Stimulated activated CD4-positive, alpha-beta T cell treated with anti-CD3 and anti-CD28 coated beads, Interleukin-4, amount 100 ng/mL, for 48 hours (primary cell): ENCODE results near the gene BLZF1.
"Not testable (repeated sequence)": the region's sequence is repeated elsewhere in the genome, so short reads cannot be mapped to it uniquely, and the experiment has no call there.

Source experiments
- DNase-seq, 2 donors: peaks; one replicate each; pipeline ENCODE4 v3.0.0-alpha.2; 2020; ENCODE audit warnings: low read depth in 2 of 2

BLZF1 gene

GRCh38 chr1:169360415-169360814 lies 7.6 kb upstream of the BLZF1 start:
- DNase-seq: no peak

GRCh38 chr1:169361281-169361680 lies 6.7 kb upstream of the BLZF1 start:
- no peak for DNase-seq

- no peak for DNase-seq
Observed at GRCh38 chr1:169363046-169363730, 4.8 kb upstream of the BLZF1 start.

- DNase-seq: no peak
Observed at GRCh38 chr1:169364948-169365347, 3.0 kb upstream of the BLZF1 start.

GRCh38 chr1:169367096-169367685 lies 804 bp upstream of the BLZF1 start:
- no peak for DNase-seq

GRCh38 chr1:169368406-169368769 lies 393 bp downstream of the BLZF1 start:
- peak in 1 of 2 donors; percentile 8 for DNase-seq

GRCh38 chr1:169371404-169371803 lies 3.4 kb downstream of the BLZF1 start:
- DNase-seq: no peak

- DNase-seq: no peak
Observed at GRCh38 chr1:169381162-169381561, 13.2 kb downstream of the BLZF1 start.

- DNase-seq: no peak
Observed at GRCh38 chr1:169383449-169383848, 15.5 kb downstream of the BLZF1 start.

GRCh38 chr1:169387399-169387798 lies 19.4 kb downstream of the BLZF1 start:
- DNase-seq: no peak

GRCh38 chr1:169390303-169390702 lies 22.3 kb downstream of the BLZF1 start:
- no peak for DNase-seq

- DNase-seq: no peak
Observed at GRCh38 chr1:169392406-169392805, 24.4 kb downstream of the BLZF1 start.

- no peak for DNase-seq
Observed at GRCh38 chr1:169395955-169396354, 28.0 kb downstream of the BLZF1 start.

- DNase-seq: not testable (repeated sequence)
Observed at GRCh38 chr1:169402578-169402977, 34.6 kb downstream of the BLZF1 start.

- DNase-seq: not testable (repeated sequence)
Observed at GRCh38 chr1:169408340-169408739, 40.3 kb downstream of the BLZF1 start.

- no peak for DNase-seq
Observed at GRCh38 chr1:169414952-169415351, 47.0 kb downstream of the BLZF1 start.

GRCh38 chr1:169421309-169421708 lies 53.3 kb downstream of the BLZF1 start:
- no peak for DNase-seq

GRCh38 chr1:169426174-169426705 lies 58.2 kb downstream of the BLZF1 start:
- DNase-seq: no peak

GRCh38 chr1:169427081-169427641 lies 59.2 kb downstream of the BLZF1 start, which contains the start of gene CCDC181:
CCDC181 (minus strand) TSS chr1:169427474; CDS start chr1:169424927, 2,547 bp downstream.
- DNase-seq: peak; percentile 40 to 46
